ENCODE results near the gene SNRPD3.
"Not testable (repeated sequence)": the region's sequence is repeated elsewhere in the genome, so short reads cannot be mapped to it uniquely, and the experiment has no call there.

SNRPD3 gene

GRCh38 chr22:24532075-24532474 is 23.7 kb upstream of the SNRPD3 start:
- DNase-seq (ENCODE audit: low read depth in 2 of 2) = no peak

GRCh38 chr22:24535348-24535747 is 20.5 kb upstream of the SNRPD3 start:
- DNase-seq (ENCODE audit: low read depth in 2 of 2) = no peak

DNA sequence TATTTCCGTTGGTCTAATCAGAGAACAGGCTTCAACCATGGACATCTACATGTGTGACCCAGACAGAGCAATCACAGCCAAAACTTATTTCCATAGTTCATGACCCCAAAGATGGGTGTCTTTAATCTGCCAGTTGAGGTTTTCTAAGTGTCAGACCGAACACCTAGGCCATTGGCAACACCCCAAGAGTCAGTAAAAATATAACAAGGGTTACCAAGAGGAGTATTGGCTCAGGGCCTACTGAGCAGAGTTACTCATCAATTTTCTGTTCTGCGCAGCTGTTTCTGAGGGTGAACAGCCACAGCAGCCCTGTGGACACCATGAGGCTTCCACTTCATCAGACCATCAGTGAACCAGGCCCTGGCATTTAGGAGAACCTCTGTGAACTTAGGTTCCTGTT is 19.7 kb upstream of the SNRPD3 start:
- no peak for DNase-seq (ENCODE audit: low read depth in 2 of 2)

DNA sequence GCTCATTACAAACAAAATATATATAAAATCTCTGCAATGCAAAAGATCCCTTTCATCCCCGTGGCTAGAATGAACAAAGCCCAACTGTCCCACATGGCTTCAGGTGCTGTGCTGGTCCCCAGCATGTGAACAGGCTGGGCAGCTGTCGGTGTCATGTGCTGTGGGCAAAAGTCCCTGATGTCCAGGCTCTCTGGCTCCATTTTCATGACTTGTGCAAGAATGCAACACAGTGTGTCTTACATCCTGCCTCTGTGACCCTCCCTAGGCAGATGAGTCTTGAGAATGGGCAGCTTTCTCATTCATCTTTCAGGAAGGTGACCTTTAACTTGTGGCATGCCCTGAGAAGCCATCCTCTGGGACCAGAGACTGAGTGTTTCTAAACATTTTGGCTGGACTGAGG is 15.3 kb upstream of the SNRPD3 start:
- DNase-seq (ENCODE audit: low read depth in 2 of 2) = no peak

GRCh38 chr22:24541681-24542515 is 13.9 kb upstream of the SNRPD3 start:
- DNase-seq (ENCODE audit: low read depth in 2 of 2) = no peak

GRCh38 chr22:24542641-24543040 is 13.2 kb upstream of the SNRPD3 start:
- no peak for DNase-seq (ENCODE audit: low read depth in 2 of 2)

- no peak for DNase-seq (ENCODE audit: low read depth in 2 of 2)
Observed at GRCh38 chr22:24543185-24543601, 12.6 kb upstream of the SNRPD3 start.

GRCh38 chr22:24543679-24544243 is 12.0 kb upstream of the SNRPD3 start:
- no peak for DNase-seq (ENCODE audit: low read depth in 2 of 2)

DNA sequence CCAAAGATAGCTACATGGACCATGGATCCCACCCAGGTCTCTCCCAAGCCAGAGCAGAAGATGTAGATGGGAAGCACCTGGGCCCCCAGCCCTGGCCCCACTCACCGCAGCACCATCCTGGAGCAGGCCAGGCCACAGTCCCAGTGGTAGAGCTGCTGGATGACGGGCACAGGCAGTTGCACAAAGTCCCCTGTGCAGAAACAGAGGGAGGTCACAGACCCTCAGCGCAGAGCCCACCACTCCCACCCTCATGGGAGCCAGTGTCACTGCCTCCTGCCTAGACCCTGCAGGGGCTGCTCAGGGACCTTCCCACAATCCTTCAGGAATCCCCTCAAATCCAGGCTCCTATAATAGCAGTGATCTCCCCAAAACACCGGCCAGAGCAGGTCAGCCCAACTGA is 7.0 kb upstream of the SNRPD3 start:
- DNase-seq (ENCODE audit: low read depth in 2 of 2) = no peak

- no peak for DNase-seq (ENCODE audit: low read depth in 2 of 2)
Observed at GRCh38 chr22:24550028-24550901, 5.5 kb upstream of the SNRPD3 start.

GRCh38 chr22:24550902-24551435 is 4.8 kb upstream of the SNRPD3 start:
- no peak for DNase-seq (ENCODE audit: low read depth in 2 of 2)

- not testable (repeated sequence) for DNase-seq (ENCODE audit: low read depth in 2 of 2)
Observed at GRCh38 chr22:24552503-24553286, 3.1 kb upstream of the SNRPD3 start.

GRCh38 chr22:24553597-24554312 is 2.0 kb upstream of the SNRPD3 start:
- no peak for DNase-seq (ENCODE audit: low read depth in 2 of 2)

DNA sequence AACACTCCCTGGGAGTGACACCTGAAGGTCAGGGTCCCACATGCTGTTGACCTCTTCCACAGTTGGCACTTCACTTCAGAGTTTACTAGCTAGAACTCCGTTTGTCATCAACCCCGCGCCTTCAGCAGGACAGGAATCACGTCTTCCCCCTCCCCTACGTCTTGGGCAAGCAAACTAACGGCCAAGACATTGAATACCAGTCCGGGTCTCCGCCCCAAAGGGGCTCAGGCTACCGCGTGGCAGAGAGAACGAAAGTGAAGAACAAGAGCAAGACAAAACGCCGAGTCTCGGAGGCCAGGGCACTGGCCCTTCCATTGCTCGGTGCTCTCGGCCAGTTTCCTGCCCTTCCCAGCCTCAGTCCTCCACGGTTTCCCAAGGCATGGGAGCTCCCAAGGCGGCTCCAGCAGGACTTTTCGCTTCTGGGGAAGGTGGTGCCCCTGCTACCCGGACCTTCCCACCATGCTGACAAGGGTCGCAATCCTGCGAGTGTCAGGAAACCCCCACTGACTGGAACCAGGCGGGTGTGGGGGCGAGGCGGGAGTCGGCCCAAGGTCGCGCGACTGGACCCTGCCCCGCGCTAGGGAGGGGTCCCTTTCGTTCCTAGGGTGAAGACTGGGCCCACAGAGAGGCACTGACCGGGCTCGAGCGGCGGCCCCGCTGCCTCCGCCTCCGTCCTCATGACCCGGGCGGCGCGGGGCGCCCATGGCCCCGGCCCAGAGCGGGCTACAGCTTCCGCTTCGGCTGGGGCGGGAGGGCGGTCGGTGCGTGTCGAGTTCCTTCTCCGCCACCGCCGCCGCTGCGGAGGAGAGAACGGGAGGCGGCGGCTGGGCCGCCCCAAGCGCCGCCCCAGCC is 1.3 kb upstream of the SNRPD3 start, which contains the start of gene GUCD1:
Gene GUCD1 (minus strand): TSS at position 826 of the 852 bp plus-strand sequence. CDS start 147 bp downstream, at position 679.
- no peak for DNase-seq (ENCODE audit: low read depth in 2 of 2)

GRCh38 chr22:24559471-24559870 is 3.7 kb downstream of the SNRPD3 start:
- no peak for DNase-seq (ENCODE audit: low read depth in 2 of 2)

DNA sequence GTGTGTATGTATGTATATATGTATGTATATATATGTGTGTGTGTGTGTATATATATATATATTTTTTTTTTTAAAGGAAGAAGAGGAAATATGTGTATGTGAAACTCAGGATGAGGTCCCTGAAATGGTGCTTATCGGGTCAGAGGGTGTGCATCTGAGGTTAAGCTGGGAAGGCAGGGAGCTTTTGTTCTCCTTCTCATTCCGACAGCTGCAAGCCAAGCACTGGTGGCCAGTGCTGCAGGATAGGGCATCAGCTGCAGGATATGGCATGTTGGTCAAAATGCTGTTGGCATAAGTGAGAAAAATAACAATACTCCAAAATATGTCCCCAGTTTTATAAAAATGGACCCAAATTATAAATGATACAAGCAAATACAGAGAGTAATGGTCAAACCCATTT is 7.4 kb downstream of the SNRPD3 start:
- DNase-seq (ENCODE audit: low read depth in 2 of 2) = no peak

DNA sequence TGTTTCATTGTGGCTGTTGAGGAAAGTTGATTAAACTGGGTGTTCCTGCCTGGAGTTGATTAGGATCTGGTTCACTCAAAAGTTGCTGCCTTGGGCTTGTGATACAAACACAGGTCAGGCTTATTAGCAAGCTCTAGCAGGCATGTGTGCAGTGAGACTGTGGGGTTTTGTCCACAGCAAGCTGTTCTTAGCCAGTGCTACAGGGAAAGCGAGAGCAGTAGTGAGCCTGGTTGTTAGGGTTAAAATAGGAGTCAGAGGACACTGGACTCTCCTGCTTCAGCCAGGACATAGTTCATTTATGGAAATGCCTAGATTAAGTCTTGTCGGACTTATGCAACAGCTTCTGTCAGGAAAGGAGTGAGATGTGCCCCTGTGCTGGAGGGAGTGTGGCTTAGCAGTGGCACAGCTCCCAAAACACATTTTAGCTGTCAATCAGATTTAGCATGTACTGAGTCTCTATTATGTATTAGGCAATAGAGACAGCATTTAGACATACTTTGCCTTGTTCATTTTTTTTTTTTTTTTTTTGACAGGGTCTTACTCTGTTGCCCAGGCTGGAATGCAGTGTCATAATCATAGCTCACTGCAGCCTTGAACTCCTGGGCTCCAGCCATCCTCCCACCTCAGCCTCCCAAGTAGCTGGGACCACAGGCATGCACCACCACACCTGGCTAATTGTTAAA is 8.7 kb downstream of the SNRPD3 start:
- no peak for DNase-seq (ENCODE audit: low read depth in 2 of 2)

DNA sequence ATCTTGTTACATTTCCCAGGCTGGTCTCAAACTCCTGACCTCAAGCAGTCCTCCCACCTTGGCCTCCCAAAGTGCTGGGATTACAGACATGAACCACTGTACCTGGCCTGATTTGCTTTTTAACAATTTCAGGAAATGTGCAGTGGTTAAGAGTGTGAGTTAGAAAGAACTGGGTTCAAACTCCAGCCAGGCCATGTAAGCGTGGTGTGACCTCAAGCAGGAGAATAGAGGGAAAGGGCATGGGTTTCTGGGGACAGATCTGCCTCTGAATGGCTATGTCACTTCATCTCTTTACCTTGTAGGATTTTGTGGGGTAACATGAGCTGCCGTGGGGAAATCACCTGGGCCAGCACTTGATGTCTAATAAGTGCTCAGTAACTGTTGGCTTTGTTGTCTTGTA is 9.3 kb downstream of the SNRPD3 start:
- no peak for DNase-seq (ENCODE audit: low read depth in 2 of 2)

DNA sequence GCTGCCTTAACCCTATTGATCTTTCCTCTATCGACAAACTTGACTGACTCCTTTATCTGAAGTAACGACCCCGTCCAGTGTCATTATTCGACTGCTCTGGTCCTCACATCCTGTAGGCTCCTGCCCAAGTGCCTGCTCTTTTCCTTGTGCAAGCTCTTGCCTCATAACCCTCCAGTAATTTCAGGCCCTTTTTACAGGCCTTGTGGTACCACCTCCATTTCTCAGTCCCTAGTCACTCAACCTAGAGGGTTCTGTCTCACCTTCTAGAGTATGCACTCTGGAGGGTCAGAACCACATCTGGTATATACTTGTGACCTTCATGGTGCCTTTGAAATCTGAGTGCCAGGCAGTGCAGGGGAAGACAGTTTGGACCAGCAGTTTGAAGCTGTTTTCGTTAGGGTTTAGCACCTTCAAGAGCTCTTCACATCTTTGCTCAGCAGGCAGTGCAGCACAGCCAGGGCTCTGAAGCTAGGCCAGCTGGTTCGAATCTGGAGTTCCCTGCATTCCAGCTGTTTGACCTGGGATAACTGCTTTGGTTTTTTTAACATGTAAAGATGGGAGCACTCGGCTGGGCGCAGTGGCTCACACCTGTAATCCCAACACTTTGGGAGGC is 11.2 kb downstream of the SNRPD3 start:
- DNase-seq (ENCODE audit: low read depth in 2 of 2) = no peak
